Fibroblast of mammary gland (primary cell): ENCODE measurements around the gene PARD6B.

ENCODE experiments used
- DNase-seq: peaks from one replicate; pipeline ENCODE4 v3.0.0-alpha.2; 2010; ENCODE audit warnings: low read depth
- H3K4me3 ChIP-seq: 2 replicates; pipeline ENCODE4 v1.5.1; 2011; ENCODE audit warnings: low read depth, mild to moderate bottlenecking, low read length, moderate library complexity; ENCODE audit not compliant: control insufficient read depth
- TF ChIP-seq, protein P1 (sequence below): conservative IDR thresholded peaks from 2 replicates; pipeline ENCODE4 v1.5.1; 2011; ENCODE audit warnings: low read depth, low read length, inconsistent platforms; ENCODE audit not compliant: control insufficient read depth, insufficient read depth

The PARD6B gene

DNA sequence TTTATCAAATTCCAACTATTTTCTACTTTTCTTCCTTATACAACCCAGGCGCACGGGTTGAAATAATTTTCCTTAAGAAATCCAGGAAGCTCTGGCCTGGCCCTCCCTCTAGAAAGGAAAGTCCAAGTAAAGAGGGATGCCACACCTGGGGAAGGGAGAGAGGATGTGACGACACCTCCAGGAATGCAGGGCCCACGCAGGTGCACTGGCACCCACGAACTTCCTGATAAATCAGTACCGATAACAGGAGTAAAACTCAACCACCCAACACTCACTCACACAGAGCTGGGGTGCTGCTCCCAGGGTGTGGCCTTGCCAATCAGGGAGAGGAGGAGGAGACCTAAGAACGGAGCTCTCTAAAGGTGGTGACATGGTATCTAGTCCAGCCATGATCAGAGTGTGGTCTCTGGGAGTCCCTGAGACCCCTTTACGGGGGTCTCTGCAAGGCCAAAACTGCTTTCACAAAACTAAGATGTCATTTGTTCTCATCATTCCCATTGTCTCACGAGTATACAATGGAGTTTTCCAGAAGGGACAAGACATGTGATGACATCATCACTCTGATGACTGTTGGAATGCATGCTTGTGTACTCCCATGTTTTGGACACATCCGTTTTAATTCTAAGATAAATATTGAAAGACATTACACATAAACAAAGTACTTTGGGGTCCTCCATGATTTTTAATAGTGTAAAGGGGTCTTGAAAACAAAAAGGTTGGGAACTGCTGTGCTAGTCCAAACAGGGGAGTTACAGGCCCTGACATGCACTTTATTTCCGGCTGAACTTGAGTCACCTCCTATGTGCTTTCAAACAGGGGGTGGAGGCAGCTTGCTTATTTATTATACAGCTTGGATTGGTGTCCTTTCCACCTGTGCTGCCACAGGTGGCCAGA is 2.2 kb upstream of the PARD6B start:
- TF ChIP-seq, protein P1, sequence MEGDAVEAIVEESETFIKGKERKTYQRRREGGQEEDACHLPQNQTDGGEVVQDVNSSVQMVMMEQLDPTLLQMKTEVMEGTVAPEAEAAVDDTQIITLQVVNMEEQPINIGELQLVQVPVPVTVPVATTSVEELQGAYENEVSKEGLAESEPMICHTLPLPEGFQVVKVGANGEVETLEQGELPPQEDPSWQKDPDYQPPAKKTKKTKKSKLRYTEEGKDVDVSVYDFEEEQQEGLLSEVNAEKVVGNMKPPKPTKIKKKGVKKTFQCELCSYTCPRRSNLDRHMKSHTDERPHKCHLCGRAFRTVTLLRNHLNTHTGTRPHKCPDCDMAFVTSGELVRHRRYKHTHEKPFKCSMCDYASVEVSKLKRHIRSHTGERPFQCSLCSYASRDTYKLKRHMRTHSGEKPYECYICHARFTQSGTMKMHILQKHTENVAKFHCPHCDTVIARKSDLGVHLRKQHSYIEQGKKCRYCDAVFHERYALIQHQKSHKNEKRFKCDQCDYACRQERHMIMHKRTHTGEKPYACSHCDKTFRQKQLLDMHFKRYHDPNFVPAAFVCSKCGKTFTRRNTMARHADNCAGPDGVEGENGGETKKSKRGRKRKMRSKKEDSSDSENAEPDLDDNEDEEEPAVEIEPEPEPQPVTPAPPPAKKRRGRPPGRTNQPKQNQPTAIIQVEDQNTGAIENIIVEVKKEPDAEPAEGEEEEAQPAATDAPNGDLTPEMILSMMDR: no peak
- DNase-seq: peak; percentile 26
- no peak overlapping the region for H3K4me3 ChIP-seq

DNA sequence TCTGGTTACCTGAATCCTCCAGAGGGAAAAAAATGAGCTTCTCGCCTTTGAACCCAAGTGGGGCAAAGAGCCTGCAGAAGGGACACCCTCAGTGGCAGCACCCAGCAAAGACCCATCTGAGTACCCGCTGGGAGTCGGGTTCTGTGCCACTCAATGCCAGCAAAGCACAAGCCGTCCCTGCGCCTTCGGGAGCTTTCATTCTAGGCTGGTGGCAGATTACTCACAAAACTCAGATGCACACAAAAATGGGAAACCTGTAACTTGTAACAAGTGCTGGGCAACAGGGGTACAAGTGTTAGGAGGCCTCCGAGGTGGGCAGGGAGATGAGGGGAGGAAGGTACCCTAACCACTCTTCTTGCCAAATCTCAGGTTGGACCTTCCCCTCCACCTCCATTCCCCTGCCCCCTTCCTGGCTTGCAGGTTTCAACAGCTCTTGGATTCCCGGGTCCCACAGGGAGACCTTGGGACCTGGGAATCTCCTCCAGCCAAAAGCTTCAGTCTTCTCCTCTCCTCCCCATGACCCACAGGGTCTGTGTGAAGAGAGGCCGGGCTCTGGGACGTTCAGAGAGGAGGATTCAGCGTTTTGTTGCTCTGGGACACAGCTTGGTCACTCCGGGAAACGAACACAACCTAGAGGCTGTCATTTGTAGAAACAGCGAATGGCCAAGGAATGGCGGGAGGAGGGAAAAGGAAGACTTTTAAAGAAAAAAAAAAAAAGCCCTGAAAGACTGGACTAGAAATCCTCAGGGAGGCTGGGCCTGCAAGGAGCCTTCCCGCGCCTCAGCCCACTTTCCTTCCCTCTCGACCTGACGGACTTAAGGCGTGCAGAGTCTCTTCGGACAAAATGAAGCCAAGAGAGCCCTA is 1.2 kb upstream of the PARD6B start:
- peak; percentile 14 for DNase-seq
- TF ChIP-seq, protein P1: no peak

DNA sequence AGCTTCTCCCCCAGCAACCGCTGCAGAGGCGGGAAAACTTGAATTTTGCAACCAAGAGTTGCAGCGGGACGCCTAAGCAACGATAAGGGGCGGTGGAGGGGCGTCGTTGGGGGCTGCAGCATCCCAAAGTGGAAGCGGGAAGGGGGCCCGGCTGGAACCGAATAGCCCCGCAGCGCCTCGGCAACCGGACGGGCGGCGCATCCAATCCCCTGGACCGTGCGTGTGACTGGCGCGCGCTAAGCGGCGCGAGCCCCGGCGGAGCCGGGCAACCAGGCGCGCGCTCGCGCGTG is 670 bp upstream of the PARD6B start:
- no peak for DNase-seq
- H3K4me3 ChIP-seq: peak overlapping the region; percentile 56
- TF ChIP-seq, protein P1: no peak

More for the DNA sequence above, 1.2 kb upstream of the PARD6B start:
- H3K4me3 ChIP-seq: peak overlapping the region; percentile 56

DNA sequence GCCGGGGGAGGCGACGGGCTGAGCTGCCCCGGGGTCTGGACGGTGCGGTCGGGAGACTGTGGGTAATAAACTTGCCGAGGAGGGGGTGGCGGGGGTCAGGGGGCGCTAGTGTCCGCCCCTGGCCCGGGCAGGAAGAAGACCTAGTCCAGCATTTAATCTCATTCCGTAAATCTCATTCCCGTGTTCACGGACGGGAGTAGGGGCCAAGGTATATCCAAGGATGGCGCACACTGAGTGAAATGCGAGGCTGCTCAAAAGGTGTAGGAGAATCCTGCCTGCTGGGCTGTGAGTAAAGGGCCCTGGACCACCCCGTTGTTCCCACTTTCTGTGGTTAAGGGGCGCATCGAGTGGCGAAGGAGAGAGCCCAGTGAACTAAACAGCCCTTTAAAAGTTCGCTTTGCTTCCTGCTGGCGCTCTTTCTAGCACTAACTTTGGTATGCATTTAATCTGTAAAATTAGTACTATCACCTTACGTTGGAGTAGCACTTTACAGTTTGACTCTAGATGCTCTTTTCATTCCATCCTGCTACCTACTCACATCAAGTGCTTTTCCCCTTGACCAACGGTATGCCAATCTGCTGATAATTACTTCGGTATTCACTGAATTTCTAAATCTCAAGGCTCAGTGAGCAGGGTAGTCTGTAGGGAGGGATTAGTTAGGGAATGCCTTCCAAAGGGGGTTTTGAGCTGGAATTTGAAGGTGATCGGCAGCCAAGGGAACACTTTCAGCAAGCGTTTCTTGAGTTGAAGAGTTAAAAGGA is 730 bp downstream of the PARD6B start:
- TF ChIP-seq, protein P1: no peak
- no peak for DNase-seq
- no peak overlapping the region for H3K4me3 ChIP-seq

DNA sequence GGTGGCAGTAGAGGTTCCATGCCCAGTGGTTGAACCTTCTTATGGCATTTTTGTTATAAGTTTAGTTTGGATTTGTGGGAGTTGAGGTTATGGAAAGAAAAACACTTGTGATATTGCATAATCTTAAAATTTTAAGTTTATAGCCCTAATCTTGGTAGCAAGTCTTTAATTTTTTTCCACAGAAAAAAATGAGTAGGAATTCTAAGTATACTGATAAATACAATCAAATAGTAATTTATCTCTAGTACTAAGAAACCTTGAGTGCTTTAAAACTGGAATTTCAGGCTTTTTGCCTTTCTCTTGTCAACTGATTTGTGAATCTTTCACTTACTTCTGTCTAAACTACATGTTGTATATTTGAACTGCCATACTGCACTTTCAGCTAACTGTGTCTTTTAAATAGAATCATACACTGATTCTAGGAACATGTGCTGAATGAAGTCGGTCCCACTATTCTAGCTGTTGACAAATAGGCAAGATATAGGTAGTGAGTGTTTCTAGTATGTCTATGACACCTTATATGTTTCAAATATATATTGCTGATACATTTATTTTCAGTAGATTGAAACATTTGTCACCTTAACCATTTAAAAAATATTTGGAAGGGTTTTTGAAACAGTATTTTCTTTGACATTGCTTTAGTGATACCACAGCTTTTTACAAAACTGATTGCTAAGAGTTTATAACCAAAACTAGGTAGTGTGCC is 2.4 kb downstream of the PARD6B start:
- TF ChIP-seq, protein P1: no peak
- no peak for DNase-seq
- no peak overlapping the region for H3K4me3 ChIP-seq
